ENCODE results near the gene NRP1. TPM values are rescaled to one million over a fixed set of nuclear protein-coding genes. Genes with fewer than 3 reads are reported as not detected.

The NRP1 gene
- polyA plus RNA-seq, 3 donors, result 1.1 to 1.7 (median 1.3) TPM

- no peak for DNase-seq
- Mint-ChIP-seq H3K27ac (no peak overlapping the region), H3K27me3 (ENCODE audit: low read depth in 3 of 3) (peaks cover under 1 to 18% (median 7%) of the 10 kb centered on the region in 3 donors), H3K4me3 (no peak overlapping the region), H3K36me3 (no peaks in the 10 kb centered on the region), H3K9me3 (no peaks in the 10 kb centered on the region), H3K4me1 (no peaks in the 10 kb centered on the region)
- H3K4me3 ChIP-seq (replicated peaks in 1 of 3; ENCODE audit: low read depth in 2 of 3, low read length in 3 of 3), result no peak overlapping the region
- no peak overlapping the region for H3K27ac ChIP-seq (ENCODE audit: low read depth in 1 of 2, low read length in 2 of 2)
- no peaks in the 10 kb centered on the region for H3K9me3 ChIP-seq (replicated peaks in 1 of 2; ENCODE audit: control insufficient read depth in 1 of 2, insufficient read depth in 1 of 2, low read length in 2 of 2)
- H3K79me2 ChIP-seq (ENCODE audit: insufficient read depth, low read length), result no peaks in the 10 kb centered on the region
- no peak overlapping the region for H3K4me2 ChIP-seq (replicated peaks; ENCODE audit: extremely low read depth, low read length, poor library complexity, severe bottlenecking)
- H4K20me1 ChIP-seq (ENCODE audit: insufficient read depth, low read length), result no peaks in the 10 kb centered on the region
- WGBS (ENCODE audit: insufficient coverage), result no CpG with 5 or more reads among the region's 4 CpGs
- H3K9ac ChIP-seq (ENCODE audit: insufficient read depth, low read length, poor library complexity, severe bottlenecking), result no peak overlapping the region
- TF ChIP-seq, protein P1, sequence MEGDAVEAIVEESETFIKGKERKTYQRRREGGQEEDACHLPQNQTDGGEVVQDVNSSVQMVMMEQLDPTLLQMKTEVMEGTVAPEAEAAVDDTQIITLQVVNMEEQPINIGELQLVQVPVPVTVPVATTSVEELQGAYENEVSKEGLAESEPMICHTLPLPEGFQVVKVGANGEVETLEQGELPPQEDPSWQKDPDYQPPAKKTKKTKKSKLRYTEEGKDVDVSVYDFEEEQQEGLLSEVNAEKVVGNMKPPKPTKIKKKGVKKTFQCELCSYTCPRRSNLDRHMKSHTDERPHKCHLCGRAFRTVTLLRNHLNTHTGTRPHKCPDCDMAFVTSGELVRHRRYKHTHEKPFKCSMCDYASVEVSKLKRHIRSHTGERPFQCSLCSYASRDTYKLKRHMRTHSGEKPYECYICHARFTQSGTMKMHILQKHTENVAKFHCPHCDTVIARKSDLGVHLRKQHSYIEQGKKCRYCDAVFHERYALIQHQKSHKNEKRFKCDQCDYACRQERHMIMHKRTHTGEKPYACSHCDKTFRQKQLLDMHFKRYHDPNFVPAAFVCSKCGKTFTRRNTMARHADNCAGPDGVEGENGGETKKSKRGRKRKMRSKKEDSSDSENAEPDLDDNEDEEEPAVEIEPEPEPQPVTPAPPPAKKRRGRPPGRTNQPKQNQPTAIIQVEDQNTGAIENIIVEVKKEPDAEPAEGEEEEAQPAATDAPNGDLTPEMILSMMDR (IDR thresholded peaks at IDR 0.05), result no peak
- no peaks in the 10 kb centered on the region for H3K4me1 ChIP-seq (ENCODE audit: control insufficient read depth in 1 of 2, insufficient read depth in 2 of 2, low read length in 2 of 2)
- H2AFZ ChIP-seq (ENCODE audit: insufficient read depth, low read depth, low read length, poor library complexity, severe bottlenecking), result no peak overlapping the region
- H3K36me3 ChIP-seq (replicated peaks in 1 of 2; ENCODE audit: control insufficient read depth in 1 of 2, insufficient read depth in 2 of 2, low read length in 2 of 2), result no peaks in the 10 kb centered on the region
- intact Hi-C loops (cut with micrococcal nuclease), result no loop called here
- peaks cover 0 to 2% of the 10 kb centered on the region in 2 donors for H3K27me3 ChIP-seq (ENCODE audit: control insufficient read depth in 2 of 2, insufficient read depth in 2 of 2, low read length in 2 of 2)
Observed at GRCh38 chr10:33286157-33286934, 48.1 kb downstream of the NRP1 start.

GRCh38 chr10:33284945-33285344 is 49.5 kb downstream of the NRP1 start:
- Histone ChIP-seq H3K36me3 (replicated peaks in 1 of 2; ENCODE audit: control insufficient read depth in 1 of 2, insufficient read depth in 2 of 2, low read length in 2 of 2) (no peaks in the 10 kb centered on the region), H2AFZ (ENCODE audit: insufficient read depth, low read depth, low read length, poor library complexity, severe bottlenecking) (no peak overlapping the region), H3K9ac (ENCODE audit: insufficient read depth, low read length, poor library complexity, severe bottlenecking) (no peak overlapping the region), H3K4me3 (replicated peaks in 1 of 3; ENCODE audit: low read depth in 2 of 3, low read length in 3 of 3) (no peak overlapping the region), H3K27me3 (ENCODE audit: control insufficient read depth in 2 of 2, insufficient read depth in 2 of 2, low read length in 2 of 2) (peaks cover 0 to 2% of the 10 kb centered on the region in 2 donors), H3K4me2 (replicated peaks; ENCODE audit: extremely low read depth, low read length, poor library complexity, severe bottlenecking) (no peak overlapping the region), H3K27ac (ENCODE audit: low read depth in 1 of 2, low read length in 2 of 2) (no peak overlapping the region), H4K20me1 (ENCODE audit: insufficient read depth, low read length) (no peaks in the 10 kb centered on the region), H3K79me2 (ENCODE audit: insufficient read depth, low read length) (no peaks in the 10 kb centered on the region), H3K4me1 (ENCODE audit: control insufficient read depth in 1 of 2, insufficient read depth in 2 of 2, low read length in 2 of 2) (no peaks in the 10 kb centered on the region), H3K9me3 (replicated peaks in 1 of 2; ENCODE audit: control insufficient read depth in 1 of 2, insufficient read depth in 1 of 2, low read length in 2 of 2) (no peaks in the 10 kb centered on the region)
- Mint-ChIP-seq H3K9me3 (no peaks in the 10 kb centered on the region), H3K27me3 (ENCODE audit: low read depth in 3 of 3) (peaks cover 4 to 15% (median 4%) of the 10 kb centered on the region in 3 donors), H3K36me3 (no peaks in the 10 kb centered on the region), H3K27ac (no peak overlapping the region), H3K4me1 (no peaks in the 10 kb centered on the region), H3K4me3 (no peak overlapping the region)
- TF ChIP-seq, protein P1 (IDR thresholded peaks at IDR 0.05), result no peak
- DNase-seq, result no peak
- intact Hi-C loops (cut with micrococcal nuclease), result no loop called here
- 67% methylated on average over 1 of the region's 2 CpGs for WGBS (ENCODE audit: insufficient coverage)
